HEK293 (cell line): ENCODE data around the gene RHBDL2.

Experiments used
- CTCF ChIA-PET: fragments of 350-600 bp; formaldehyde crosslinking; extraction: SDS; loops from one replicate; lab custom pipeline; 2021; ENCODE audit warnings: antibody characterized with exemption; lab: Yijun Ruan, JAX
- POLR2A ChIA-PET: fragments of 300-600 bp; formaldehyde crosslinking; extraction: SDS; loops from one replicate; lab custom pipeline; 2020; ENCODE audit warnings: antibody characterized with exemption, inconsistent platforms; lab: Yijun Ruan, JAX
- H3K27ac ChIP-seq: fragments of 200-500 bp; sonication (Bioruptor generic); 2 replicates; pipeline ENCODE4 v1.5.1; 2014; ENCODE audit warnings: low read depth, low read length, control low read depth, inconsistent platforms; ENCODE audit errors: extremely low read depth
- H3K36me3 ChIP-seq, 2 experiments: fragments of 200-500 bp in 1 of 2; sonication (Bioruptor generic) in 1 of 2; 1 replicate in 1 of 2; 2 replicates in 1 of 2; pipeline ENCODE4 v1.5.1; 2014 to 2017; ENCODE audit warnings: inconsistent platforms in 2 of 2, low read length in 2 of 2; ENCODE audit not compliant: control insufficient read depth in 2 of 2, insufficient read depth in 1 of 2
- H3K4me1 ChIP-seq: fragments of 200-500 bp; sonication (Bioruptor generic); 2 replicates; pipeline ENCODE4 v1.5.1; 2014; ENCODE audit warnings: mild to moderate bottlenecking, low read length, inconsistent platforms; ENCODE audit not compliant: control insufficient read depth, insufficient read depth
- H3K4me3 ChIP-seq: 2 replicates; pipeline ENCODE4 v1.5.1; 2011; ENCODE audit warnings: low read depth, mild to moderate bottlenecking, control low read depth, low read length, moderate library complexity
- H3K9me3 ChIP-seq: fragments of 200-500 bp; sonication (Bioruptor generic); 2 replicates; pipeline ENCODE4 v1.5.1; 2014; ENCODE audit warnings: low read depth, low read length, inconsistent platforms; ENCODE audit not compliant: control insufficient read depth, insufficient read depth
- BCL11B ChIP-seq: fragments of 450-650 bp; formaldehyde crosslinking; IDR thresholded peaks from 2 replicates; pipeline ENCODE4 v1.5.1; 2016; ENCODE audit warnings: low read depth, missing biosample characterization, missing genetic modification characterization
- SCRT2 ChIP-seq: fragments of 450-650 bp; formaldehyde crosslinking; IDR thresholded peaks from 2 replicates; pipeline ENCODE4 v1.5.1; 2016; ENCODE audit warnings: missing biosample characterization, missing genetic modification characterization
- SETDB1 ChIP-seq: IDR thresholded peaks from one replicate; pipeline ENCODE4 v1.6.1; 2017; ENCODE audit warnings: mild to moderate bottlenecking, low read length, moderate library complexity, mixed read lengths; ENCODE audit not compliant: insufficient read length
- ZBTB17 ChIP-seq: fragments of 450-650 bp; formaldehyde crosslinking; IDR thresholded peaks from 2 replicates; pipeline ENCODE4 v1.5.1; 2016; ENCODE audit warnings: missing biosample characterization, missing genetic modification characterization
- ZNF138 ChIP-seq: fragments of 450-650 bp; formaldehyde crosslinking; IDR thresholded peaks from 2 replicates; pipeline ENCODE4 v1.5.1; 2016; ENCODE audit warnings: missing biosample characterization, missing genetic modification characterization, borderline replicate concordance
- ZNF140 ChIP-seq: fragments of 450-650 bp; formaldehyde crosslinking; IDR thresholded peaks from 2 replicates; pipeline ENCODE4 v1.5.1; 2016; ENCODE audit warnings: missing biosample characterization, missing genetic modification characterization
- ZNF175 ChIP-seq: fragments of 450-650 bp; formaldehyde crosslinking; IDR thresholded peaks from 2 replicates; pipeline ENCODE4 v1.5.1; 2016; ENCODE audit warnings: missing biosample characterization, missing genetic modification characterization
- ZNF202 ChIP-seq: fragments of 450-650 bp; formaldehyde crosslinking; IDR thresholded peaks from 2 replicates; pipeline ENCODE4 v1.5.1; 2016; ENCODE audit warnings: missing biosample characterization, missing genetic modification characterization, borderline replicate concordance
- ZNF324 ChIP-seq: fragments of 450-650 bp; formaldehyde crosslinking; IDR thresholded peaks from 2 replicates; pipeline ENCODE4 v1.5.1; 2016; ENCODE audit warnings: missing biosample characterization, missing genetic modification characterization
- ZNF416 ChIP-seq: fragments of 450-650 bp; formaldehyde crosslinking; IDR thresholded peaks from 2 replicates; pipeline ENCODE4 v1.5.1; 2016; ENCODE audit warnings: missing biosample characterization, missing genetic modification characterization
- ZNF48 ChIP-seq: fragments of 450-650 bp; formaldehyde crosslinking; IDR thresholded peaks from 2 replicates; pipeline ENCODE4 v1.5.1; 2016; ENCODE audit warnings: missing biosample characterization, missing genetic modification characterization
- ZNF530 ChIP-seq: fragments of 450-650 bp; formaldehyde crosslinking; IDR thresholded peaks from 2 replicates; pipeline ENCODE4 v1.5.1; 2016; ENCODE audit warnings: low read depth, missing biosample characterization, missing genetic modification characterization
- ZNF555 ChIP-seq: fragments of 450-650 bp; formaldehyde crosslinking; conservative IDR thresholded peaks from 2 replicates; pipeline ENCODE4 v1.5.1; 2017; ENCODE audit warnings: missing biosample characterization, mild to moderate bottlenecking, missing genetic modification characterization, inconsistent platforms
- ZNF558 ChIP-seq: fragments of 450-650 bp; formaldehyde crosslinking; IDR thresholded peaks from 2 replicates; pipeline ENCODE4 v1.5.1; 2016; ENCODE audit warnings: missing biosample characterization, missing genetic modification characterization
- ZSCAN16 ChIP-seq: fragments of 450-650 bp; formaldehyde crosslinking; IDR thresholded peaks from 2 replicates; pipeline ENCODE4 v1.5.1; 2016; ENCODE audit warnings: missing biosample characterization, missing genetic modification characterization
- TF ChIP-seq, protein P1 (sequence below): fragments of 450-650 bp; formaldehyde crosslinking; IDR thresholded peaks from 2 replicates; pipeline ENCODE4 v1.5.1; 2017; ENCODE audit warnings: missing biosample characterization, missing genetic modification characterization
- TF ChIP-seq, protein P2 (sequence below): fragments of 450-650 bp; formaldehyde crosslinking; IDR thresholded peaks from 2 replicates; pipeline ENCODE4 v1.5.1; 2016; ENCODE audit warnings: missing biosample characterization, missing genetic modification characterization
- TF ChIP-seq, protein P3 (sequence below): fragments of 450-650 bp; formaldehyde crosslinking; IDR thresholded peaks from 2 replicates; pipeline ENCODE4 v1.5.1; 2016; ENCODE audit warnings: missing biosample characterization, missing genetic modification characterization
- TF ChIP-seq, protein P4 (sequence below): fragments of 450-650 bp; formaldehyde crosslinking; IDR thresholded peaks from 2 replicates; pipeline ENCODE4 v1.5.1; 2016; ENCODE audit warnings: missing biosample characterization, missing genetic modification characterization
- TF ChIP-seq, protein P5 (sequence below): fragments of 450-650 bp; formaldehyde crosslinking; IDR thresholded peaks from 2 replicates; pipeline ENCODE4 v1.5.1; 2016; ENCODE audit warnings: missing biosample characterization, missing genetic modification characterization
- TF ChIP-seq, protein P6 (sequence below): fragments of 450-650 bp; formaldehyde crosslinking; IDR thresholded peaks from 2 replicates; pipeline ENCODE4 v1.5.1; 2016; ENCODE audit warnings: missing biosample characterization, missing genetic modification characterization

Gene RHBDL2

DNA sequence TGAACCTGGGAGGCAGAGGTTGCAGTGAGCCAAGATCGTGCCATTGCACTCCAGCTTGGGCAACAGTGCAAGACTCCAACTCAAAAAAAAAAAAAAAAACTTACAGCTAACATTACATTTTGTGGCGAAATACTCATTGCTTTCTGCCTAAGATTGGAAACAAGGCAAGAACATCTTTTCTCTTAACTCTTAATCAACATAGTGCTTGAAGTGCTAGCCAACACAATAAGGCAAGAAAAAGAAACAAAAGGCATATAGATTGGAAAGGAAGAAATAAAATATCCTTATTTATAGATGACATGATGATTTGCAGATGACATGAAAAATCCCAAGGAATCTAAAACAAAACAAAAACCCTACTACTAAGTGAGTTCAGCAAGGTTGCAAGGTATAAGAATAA lies 35.6 kb downstream of the RHBDL2 start:
- CTCF ChIA-PET: interaction anchor here (0.7 kb wide), 1 partner anchor 71 kb away, joined by 4 read pairs; no protein-coding TSS in a partner anchor
- Histone ChIP-seq H3K4me1 (no peaks in the 10 kb centered on the region), H3K4me3 (no peak overlapping the region), H3K36me3 (no peaks in the 10 kb centered on the region), H3K27ac (no peak overlapping the region), H3K9me3 (no peaks in the 10 kb centered on the region)
- POLR2A ChIA-PET: no interaction called here
- TF ChIP-seq ZNF140 (tag by site-specific recombination) (no peak), ZNF138 (tag by site-specific recombination) (no peak), SETDB1 (peak; percentile 83), ZNF202 (tag by site-specific recombination) (no peak)
- TF ChIP-seq, protein P1, sequence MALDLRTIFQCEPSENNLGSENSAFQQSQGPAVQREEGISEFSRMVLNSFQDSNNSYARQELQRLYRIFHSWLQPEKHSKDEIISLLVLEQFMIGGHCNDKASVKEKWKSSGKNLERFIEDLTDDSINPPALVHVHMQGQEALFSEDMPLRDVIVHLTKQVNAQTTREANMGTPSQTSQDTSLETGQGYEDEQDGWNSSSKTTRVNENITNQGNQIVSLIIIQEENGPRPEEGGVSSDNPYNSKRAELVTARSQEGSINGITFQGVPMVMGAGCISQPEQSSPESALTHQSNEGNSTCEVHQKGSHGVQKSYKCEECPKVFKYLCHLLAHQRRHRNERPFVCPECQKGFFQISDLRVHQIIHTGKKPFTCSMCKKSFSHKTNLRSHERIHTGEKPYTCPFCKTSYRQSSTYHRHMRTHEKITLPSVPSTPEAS (tag by site-specific recombination): no peak

DNA sequence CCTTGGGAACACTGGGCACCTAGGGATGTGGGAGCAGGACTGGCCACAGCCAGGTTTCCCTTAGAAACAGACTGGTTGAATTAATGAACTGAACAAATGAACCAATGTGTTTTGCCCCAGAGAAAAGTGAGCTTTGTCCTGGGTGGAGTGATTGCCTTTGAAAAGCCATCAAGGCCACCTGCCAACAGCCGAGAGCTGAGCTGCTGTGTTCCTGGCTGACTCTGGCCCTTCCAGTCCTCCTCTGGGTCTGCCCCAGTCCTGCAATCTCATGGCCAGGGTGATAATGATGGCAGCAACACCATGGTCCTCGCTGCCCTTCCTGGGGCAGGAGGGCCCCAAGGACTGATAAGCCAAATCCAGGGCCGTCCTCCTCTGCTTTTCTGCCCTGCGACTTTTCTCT lies 42.1 kb downstream of the RHBDL2 start:
- Histone ChIP-seq H3K27ac (no peak overlapping the region), H3K4me3 (no peak overlapping the region), H3K36me3 (no peaks in the 10 kb centered on the region), H3K9me3 (no peaks in the 10 kb centered on the region), H3K4me1 (no peaks in the 10 kb centered on the region)
- ChIA-PET CTCF (no interaction called here), POLR2A (no interaction called here)
- TF ChIP-seq BCL11B (no peak), ZNF416 (tag by site-specific recombination) (no peak), ZNF555 (no peak), ZNF324 (tag by site-specific recombination) (no peak), ZNF558 (tag by site-specific recombination) (no peak), ZNF48 (tag by site-specific recombination) (no peak), SETDB1 (no peak), ZNF530 (tag by site-specific recombination) (no peak), ZBTB17 (tag by site-specific recombination) (no peak), ZSCAN16 (tag by site-specific recombination) (no peak), SCRT2 (tag by site-specific recombination) (no peak), ZNF175 (tag by site-specific recombination) (no peak)
- TF ChIP-seq, protein P2, sequence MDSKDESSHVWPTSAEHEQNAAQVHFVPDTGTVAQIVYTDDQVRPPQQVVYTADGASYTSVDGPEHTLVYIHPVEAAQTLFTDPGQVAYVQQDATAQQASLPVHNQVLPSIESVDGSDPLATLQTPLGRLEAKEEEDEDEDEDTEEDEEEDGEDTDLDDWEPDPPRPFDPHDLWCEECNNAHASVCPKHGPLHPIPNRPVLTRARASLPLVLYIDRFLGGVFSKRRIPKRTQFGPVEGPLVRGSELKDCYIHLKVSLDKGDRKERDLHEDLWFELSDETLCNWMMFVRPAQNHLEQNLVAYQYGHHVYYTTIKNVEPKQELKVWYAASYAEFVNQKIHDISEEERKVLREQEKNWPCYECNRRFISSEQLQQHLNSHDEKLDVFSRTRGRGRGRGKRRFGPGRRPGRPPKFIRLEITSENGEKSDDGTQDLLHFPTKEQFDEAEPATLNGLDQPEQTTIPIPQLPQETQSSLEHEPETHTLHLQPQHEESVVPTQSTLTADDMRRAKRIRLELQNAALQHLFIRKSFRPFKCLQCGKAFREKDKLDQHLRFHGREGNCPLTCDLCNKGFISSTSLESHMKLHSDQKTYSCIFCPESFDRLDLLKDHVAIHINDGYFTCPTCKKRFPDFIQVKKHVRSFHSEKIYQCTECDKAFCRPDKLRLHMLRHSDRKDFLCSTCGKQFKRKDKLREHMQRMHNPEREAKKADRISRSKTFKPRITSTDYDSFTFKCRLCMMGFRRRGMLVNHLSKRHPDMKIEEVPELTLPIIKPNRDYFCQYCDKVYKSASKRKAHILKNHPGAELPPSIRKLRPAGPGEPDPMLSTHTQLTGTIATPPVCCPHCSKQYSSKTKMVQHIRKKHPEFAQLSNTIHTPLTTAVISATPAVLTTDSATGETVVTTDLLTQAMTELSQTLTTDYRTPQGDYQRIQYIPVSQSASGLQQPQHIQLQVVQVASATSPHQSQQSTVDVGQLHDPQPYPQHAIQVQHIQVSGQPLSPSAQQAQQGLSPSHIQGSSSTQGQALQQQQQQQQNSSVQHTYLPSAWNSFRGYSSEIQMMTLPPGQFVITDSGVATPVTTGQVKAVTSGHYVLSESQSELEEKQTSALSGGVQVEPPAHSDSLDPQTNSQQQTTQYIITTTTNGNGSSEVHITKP (tag by site-specific recombination): no peak
- TF ChIP-seq, protein P3, sequence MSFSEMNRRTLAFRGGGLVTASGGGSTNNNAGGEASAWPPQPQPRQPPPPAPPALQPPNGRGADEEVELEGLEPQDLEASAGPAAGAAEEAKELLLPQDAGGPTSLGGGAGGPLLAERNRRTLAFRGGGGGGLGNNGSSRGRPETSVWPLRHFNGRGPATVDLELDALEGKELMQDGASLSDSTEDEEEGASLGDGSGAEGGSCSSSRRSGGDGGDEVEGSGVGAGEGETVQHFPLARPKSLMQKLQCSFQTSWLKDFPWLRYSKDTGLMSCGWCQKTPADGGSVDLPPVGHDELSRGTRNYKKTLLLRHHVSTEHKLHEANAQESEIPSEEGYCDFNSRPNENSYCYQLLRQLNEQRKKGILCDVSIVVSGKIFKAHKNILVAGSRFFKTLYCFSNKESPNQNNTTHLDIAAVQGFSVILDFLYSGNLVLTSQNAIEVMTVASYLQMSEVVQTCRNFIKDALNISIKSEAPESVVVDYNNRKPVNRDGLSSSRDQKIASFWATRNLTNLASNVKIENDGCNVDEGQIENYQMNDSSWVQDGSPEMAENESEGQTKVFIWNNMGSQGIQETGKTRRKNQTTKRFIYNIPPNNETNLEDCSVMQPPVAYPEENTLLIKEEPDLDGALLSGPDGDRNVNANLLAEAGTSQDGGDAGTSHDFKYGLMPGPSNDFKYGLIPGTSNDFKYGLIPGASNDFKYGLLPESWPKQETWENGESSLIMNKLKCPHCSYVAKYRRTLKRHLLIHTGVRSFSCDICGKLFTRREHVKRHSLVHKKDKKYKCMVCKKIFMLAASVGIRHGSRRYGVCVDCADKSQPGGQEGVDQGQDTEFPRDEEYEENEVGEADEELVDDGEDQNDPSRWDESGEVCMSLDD (tag by site-specific recombination): no peak
- TF ChIP-seq, protein P4, sequence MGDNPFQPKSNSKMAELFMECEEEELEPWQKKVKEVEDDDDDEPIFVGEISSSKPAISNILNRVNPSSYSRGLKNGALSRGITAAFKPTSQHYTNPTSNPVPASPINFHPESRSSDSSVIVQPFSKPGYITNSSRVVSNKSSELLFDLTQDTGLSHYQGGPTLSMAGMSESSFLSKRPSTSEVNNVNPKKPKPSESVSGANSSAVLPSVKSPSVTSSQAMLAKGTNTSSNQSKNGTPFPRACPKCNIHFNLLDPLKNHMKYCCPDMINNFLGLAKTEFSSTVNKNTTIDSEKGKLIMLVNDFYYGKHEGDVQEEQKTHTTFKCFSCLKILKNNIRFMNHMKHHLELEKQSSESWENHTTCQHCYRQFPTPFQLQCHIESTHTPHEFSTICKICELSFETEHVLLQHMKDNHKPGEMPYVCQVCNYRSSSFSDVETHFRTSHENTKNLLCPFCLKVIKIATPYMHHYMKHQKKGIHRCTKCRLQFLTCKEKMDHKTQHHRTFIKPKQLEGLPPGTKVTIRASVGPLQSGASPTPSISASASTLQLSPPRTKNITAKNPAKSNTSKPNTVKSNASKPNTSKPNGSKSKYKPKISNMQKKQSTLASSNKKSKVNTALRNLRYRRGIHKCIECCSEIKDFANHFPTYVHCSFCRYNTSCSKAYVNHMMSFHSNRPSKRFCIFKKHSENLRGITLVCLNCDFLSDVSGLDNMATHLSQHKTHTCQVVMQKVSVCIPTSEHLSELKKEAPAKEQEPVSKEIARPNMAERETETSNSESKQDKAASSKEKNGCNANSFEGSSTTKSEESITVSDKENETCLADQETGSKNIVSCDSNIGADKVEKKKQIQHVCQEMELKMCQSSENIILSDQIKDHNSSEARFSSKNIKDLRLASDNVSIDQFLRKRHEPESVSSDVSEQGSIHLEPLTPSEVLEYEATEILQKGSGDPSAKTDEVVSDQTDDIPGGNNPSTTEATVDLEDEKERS (tag by site-specific recombination): no peak
- TF ChIP-seq, protein P5, sequence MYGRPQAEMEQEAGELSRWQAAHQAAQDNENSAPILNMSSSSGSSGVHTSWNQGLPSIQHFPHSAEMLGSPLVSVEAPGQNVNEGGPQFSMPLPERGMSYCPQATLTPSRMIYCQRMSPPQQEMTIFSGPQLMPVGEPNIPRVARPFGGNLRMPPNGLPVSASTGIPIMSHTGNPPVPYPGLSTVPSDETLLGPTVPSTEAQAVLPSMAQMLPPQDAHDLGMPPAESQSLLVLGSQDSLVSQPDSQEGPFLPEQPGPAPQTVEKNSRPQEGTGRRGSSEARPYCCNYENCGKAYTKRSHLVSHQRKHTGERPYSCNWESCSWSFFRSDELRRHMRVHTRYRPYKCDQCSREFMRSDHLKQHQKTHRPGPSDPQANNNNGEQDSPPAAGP: no peak
- TF ChIP-seq, protein P6, sequence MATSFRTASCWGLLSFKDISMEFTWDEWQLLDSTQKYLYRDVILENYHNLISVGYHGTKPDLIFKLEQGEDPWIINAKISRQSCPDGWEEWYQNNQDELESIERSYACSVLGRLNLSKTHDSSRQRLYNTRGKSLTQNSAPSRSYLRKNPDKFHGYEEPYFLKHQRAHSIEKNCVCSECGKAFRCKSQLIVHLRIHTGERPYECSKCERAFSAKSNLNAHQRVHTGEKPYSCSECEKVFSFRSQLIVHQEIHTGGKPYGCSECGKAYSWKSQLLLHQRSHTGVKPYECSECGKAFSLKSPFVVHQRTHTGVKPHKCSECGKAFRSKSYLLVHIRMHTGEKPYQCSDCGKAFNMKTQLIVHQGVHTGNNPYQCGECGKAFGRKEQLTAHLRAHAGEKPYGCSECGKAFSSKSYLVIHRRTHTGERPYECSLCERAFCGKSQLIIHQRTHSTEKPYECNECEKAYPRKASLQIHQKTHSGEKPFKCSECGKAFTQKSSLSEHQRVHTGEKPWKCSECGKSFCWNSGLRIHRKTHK: no peak
